ENCODE data around the gene LMAN1L.

LMAN1L gene

DNA sequence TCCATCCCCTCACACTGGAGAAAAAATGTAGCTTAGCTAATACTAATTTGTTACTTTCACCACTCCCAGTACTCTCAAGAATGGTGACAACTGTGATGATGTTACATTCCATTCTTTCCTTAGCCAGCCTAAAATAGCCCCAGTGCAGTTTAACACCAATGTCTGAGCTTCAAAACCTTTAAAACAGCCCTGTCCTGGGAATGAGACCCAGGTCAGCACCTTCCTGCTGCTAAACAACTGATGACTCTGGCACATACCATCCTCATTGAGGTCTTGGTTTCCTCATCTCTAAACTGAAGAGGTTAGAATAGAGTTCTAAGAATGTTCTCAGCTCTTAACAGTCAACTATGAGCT is 56.7 kb downstream of the LMAN1L start:
- H3K4me1 Mint-ChIP-seq (ENCODE audit: low read depth), result peaks cover 66% of the 10 kb centered on the region
- peak overlapping the region; percentile 94 for H3K27ac Mint-ChIP-seq
- peaks cover 7% of the 10 kb centered on the region for H3K9me3 Mint-ChIP-seq
- H3K4me3 Mint-ChIP-seq, result peak overlapping the region; percentile 99
- peaks cover 59% of the 10 kb centered on the region for H3K36me3 Mint-ChIP-seq (ENCODE audit: low read depth)
- DNase-seq (ENCODE audit: low spot score), result no peak
- no peaks in the 10 kb centered on the region for H3K27me3 Mint-ChIP-seq (ENCODE audit: low read depth)

DNA sequence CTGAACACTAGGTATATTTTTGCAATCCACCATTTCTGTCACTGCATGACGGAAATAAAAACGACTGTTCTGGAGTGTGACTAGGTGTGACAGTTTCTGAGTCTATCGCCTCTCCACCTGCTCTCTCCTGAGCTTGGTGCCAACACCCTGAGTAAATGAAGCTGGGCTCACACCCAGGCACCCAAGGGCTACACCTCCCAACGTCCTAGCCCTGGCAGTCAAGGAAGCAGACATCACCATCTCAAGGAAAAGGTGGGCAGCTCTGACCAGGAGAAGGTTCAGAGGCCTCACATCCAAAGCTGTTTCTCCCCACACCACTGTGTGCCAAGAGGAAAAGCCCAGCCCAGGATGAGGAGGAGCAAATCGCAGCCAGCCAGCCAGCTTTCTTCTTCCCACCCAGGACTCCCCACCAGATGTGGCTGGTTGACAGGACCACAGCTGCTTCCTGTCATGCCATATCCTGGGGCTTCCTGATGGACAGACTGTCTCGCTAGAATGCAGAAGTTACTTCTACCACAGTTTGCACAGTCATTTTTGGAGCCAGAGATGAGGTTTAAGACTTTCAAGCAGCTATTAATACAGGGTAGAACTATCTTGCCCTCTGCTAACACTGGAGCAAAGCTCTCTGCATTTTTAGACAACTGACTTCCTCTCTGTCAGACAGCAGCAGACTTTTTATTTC is 57.2 kb downstream of the LMAN1L start:
- peak; percentile 63 for DNase-seq (ENCODE audit: low spot score)
- H3K27ac Mint-ChIP-seq, result peak overlapping the region; percentile 94
- H3K4me1 Mint-ChIP-seq (ENCODE audit: low read depth), result peaks cover 64% of the 10 kb centered on the region
- H3K9me3 Mint-ChIP-seq, result peaks cover 7% of the 10 kb centered on the region
- H3K4me3 Mint-ChIP-seq, result peak overlapping the region; percentile 99
- peaks cover 55% of the 10 kb centered on the region for H3K36me3 Mint-ChIP-seq (ENCODE audit: low read depth)
- H3K27me3 Mint-ChIP-seq (ENCODE audit: low read depth), result no peaks in the 10 kb centered on the region

DNA sequence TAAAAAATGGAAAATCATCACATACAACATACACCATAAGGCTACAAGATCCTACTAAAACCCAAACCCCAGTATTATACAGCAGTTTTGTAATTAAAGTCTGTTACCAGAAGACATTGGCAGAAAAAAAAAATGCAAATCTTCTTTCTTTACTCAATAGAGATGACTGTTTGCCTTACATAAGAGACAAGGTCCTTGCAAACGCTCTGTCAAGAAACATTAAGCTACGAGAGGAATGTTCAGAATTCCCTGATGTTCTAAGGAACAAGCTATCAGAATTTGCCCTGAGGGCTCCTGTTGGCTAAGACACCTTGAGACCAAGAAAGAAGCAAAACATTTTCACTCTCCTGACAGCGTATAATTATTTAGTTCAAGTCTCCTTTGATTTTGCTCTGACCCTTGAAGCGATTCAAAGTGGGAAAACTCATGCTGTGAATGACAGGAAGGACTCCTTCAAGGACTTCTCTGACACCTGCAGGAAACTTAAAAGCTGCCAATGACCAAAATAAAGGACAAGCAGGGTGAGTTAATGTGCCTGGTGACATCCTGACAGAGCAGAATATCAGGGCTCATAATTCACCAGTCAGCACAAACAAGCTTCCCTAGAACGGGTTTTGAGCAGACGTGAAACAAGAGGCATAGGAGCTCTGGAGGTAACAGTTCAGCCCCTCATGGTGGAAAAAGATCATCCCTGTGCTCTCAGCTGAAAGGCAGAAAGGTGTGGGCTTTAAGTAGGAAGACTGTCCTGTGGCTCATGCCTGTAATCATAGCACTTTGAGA is 58.0 kb downstream of the LMAN1L start:
- H3K9me3 Mint-ChIP-seq, result peaks cover 7% of the 10 kb centered on the region
- peaks cover 50% of the 10 kb centered on the region for H3K36me3 Mint-ChIP-seq (ENCODE audit: low read depth)
- H3K4me3 Mint-ChIP-seq, result peak overlapping the region; percentile 99
- H3K4me1 Mint-ChIP-seq (ENCODE audit: low read depth), result peaks cover 61% of the 10 kb centered on the region
- H3K27me3 Mint-ChIP-seq (ENCODE audit: low read depth), result no peaks in the 10 kb centered on the region
- no peak for DNase-seq (ENCODE audit: low spot score)
- peak overlapping the region; percentile 94 for H3K27ac Mint-ChIP-seq

DNA sequence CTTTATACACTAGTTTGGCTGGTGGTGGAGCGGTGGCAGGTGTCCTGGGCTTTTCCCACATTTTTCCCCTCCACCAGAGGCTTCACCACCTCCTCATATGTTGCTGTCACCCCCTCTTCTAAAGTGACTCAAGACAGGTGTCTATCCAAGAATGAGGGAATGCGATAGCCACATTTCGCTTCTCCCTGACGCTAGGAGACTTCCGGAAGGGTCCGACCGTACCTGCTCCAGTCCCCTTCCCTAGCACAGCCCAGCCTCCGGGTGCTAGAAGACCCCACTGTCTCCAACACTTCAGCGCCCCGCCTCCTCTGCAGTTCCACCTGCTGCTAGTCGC is 60.0 kb downstream of the LMAN1L start:
- Mint-ChIP-seq H3K36me3 (ENCODE audit: low read depth) (peaks cover 36% of the 10 kb centered on the region), H3K27me3 (ENCODE audit: low read depth) (peaks cover 3% of the 10 kb centered on the region), H3K4me3 (peak overlapping the region; percentile 99), H3K27ac (peak overlapping the region; percentile 92), H3K9me3 (peaks cover 6% of the 10 kb centered on the region), H3K4me1 (ENCODE audit: low read depth) (peaks cover 46% of the 10 kb centered on the region)
- DNase-seq (ENCODE audit: low spot score), result no peak

DNA sequence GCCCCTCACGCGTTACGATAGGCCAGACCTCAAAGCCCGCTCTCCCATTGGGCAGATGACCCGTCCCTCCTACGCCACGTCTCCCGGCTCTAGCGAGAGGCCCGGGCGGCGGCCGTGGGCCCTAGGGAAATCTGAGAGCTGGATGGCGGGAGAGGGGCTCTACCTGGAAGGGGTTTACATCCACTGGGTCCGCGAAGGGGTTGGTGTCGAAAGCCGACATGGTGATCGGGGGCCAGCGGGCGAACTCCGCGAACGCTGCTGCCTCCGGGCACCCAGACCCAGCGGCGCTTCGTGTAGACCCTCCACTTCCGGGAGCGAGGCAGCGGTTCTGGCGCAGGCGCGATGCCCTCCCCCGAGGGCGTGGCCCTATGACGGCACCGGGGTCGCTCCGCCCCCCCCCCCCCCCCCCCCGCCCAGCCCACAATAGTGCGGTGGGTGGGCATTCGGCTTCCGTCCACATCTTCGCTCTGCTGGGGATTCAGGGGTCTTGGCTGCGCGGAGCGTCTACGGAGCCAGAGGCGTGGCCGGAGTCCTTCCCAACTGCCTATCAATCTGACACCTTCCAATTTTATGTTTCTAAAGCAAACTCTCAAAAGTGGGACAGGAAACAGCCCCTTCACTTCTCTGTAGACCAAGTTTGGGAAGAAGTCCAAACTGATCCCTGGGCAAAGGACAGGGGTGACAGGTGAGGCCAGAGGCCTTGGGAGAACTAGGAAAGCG is 60.6 kb downstream of the LMAN1L start, which contains the start of gene SCAMP2:
SCAMP2 (minus strand) TSS at position 330 of the 720 bp plus-strand sequence; CDS start at position 220, 110 bp downstream.
- peak; percentile 90 for DNase-seq (ENCODE audit: low spot score)
- Mint-ChIP-seq H3K27me3 (ENCODE audit: low read depth) (peaks cover 3% of the 10 kb centered on the region), H3K4me3 (peak within 1 kb of the TSS; percentile 99), H3K4me1 (ENCODE audit: low read depth) (peaks cover 40% of the 10 kb centered on the region), H3K9me3 (peaks cover 1% of the 10 kb centered on the region), H3K27ac (peak within 1 kb of the TSS; percentile 92), H3K36me3 (ENCODE audit: low read depth) (peaks cover 31% of the 10 kb centered on the region)

DNA sequence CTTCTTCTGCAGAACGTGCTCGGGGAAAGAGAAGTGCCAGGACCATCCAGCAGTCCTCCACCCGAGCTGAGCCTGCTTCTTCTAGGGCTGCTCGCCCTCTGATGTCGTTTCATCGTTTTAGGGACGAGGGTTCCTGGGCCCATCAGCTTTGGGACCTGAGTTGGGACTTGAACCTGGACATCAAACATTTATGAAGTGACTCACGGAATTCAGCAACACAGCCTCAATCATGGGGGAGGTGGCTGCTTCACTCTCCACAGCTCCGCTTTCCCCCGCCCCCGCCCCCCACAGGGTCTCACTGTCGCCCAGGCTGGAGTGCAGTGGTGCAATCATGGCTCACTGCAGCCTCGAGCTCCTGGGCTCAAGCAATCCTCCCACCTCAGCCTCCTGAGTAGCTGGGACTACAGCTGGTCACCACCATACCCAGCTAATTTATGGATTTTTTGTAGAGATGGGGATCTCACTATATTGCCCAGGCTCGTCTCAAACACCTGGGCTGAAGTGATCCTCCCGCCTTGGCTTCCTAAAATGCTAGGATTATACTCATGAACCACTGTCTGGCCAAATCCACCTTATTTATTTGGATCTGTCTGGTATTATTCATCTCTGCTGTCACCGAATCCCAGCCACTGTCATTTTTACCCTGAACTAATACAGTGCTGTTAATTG is 61.3 kb downstream of the LMAN1L start:
- peaks cover 3% of the 10 kb centered on the region for H3K27me3 Mint-ChIP-seq (ENCODE audit: low read depth)
- peak overlapping the region; percentile 99 for H3K4me3 Mint-ChIP-seq
- no peak for DNase-seq (ENCODE audit: low spot score)
- H3K9me3 Mint-ChIP-seq, result no peaks in the 10 kb centered on the region
- H3K27ac Mint-ChIP-seq, result peak overlapping the region; percentile 92
- H3K4me1 Mint-ChIP-seq (ENCODE audit: low read depth), result peaks cover 38% of the 10 kb centered on the region
- H3K36me3 Mint-ChIP-seq (ENCODE audit: low read depth), result peaks cover 28% of the 10 kb centered on the region
